ENCODE measurements around the gene PRRX1. TPM values are rescaled to one million over a fixed set of nuclear protein-coding genes. Genes with fewer than 3 reads are reported as not detected.

Gene PRRX1
- total RNA-seq, 1 donor from 2014 or later = not detected

GRCh38 chr1:170765279-170765678 is 101.3 kb downstream of the PRRX1 start:
- intact Hi-C loops (cut with micrococcal nuclease) = no loop called here

GRCh38 chr1:170765712-170766330 is 101.9 kb downstream of the PRRX1 start:
- intact Hi-C loops (cut with micrococcal nuclease) = no loop called here

- intact Hi-C loops (cut with micrococcal nuclease) = no loop called here
Observed at GRCh38 chr1:170768929-170769328, 105.0 kb downstream of the PRRX1 start.

GRCh38 chr1:170769691-170770090 is 105.8 kb downstream of the PRRX1 start:
- intact Hi-C loops (cut with micrococcal nuclease) = no loop called here

GRCh38 chr1:170770254-170770653 is 106.3 kb downstream of the PRRX1 start:
- intact Hi-C loops (cut with micrococcal nuclease) = no loop called here

GRCh38 chr1:170776252-170776651 is 112.3 kb downstream of the PRRX1 start:
- intact Hi-C loops (cut with micrococcal nuclease) = no loop called here

GRCh38 chr1:170776777-170777176 is 112.8 kb downstream of the PRRX1 start:
- intact Hi-C loops (cut with micrococcal nuclease) = no loop called here

Other genes starting within 250 kb of the PRRX1 start
- gene GORAB, start 132.0 kb upstream of the PRRX1 start, total RNA-seq = 13.8 and 16.1 TPM in 2 replicates

Data from T-helper 1 cell treated with Interleukin-12 subunit alpha and Interleukin-12 subunit beta and Interleukin-4 antibody, amounts not matched to agents 30 ng/mL and 1 ng/mL, for 36 hours (primary cell).